CD4-positive, alpha-beta T cell treated with Interleukin-21 for 1 hour (primary cell): ENCODE data around the gene PRSS16.
"Not testable (repeated sequence)": the region's sequence is repeated elsewhere in the genome, so short reads cannot be mapped to it uniquely, and the experiment has no call there.

ENCODE experiments used
- DNase-seq: peaks from one replicate; pipeline ENCODE4 v3.0.0-alpha.2; 2020

PRSS16 gene

GRCh38 chr6:27248783-27249182, 1.3 kb downstream of the PRSS16 start:
- no peak for DNase-seq

GRCh38 chr6:27250277-27251111, 3.0 kb downstream of the PRSS16 start:
- DNase-seq: no peak

- peak; percentile 67 for DNase-seq
Observed at GRCh38 chr6:27251112-27251605, 3.7 kb downstream of the PRSS16 start.

- peak; percentile 75 for DNase-seq
Observed at GRCh38 chr6:27251606-27252251, 4.2 kb downstream of the PRSS16 start.

GRCh38 chr6:27254566-27254965, 7.1 kb downstream of the PRSS16 start:
- DNase-seq: no peak

GRCh38 chr6:27255866-27256265, 8.4 kb downstream of the PRSS16 start:
- DNase-seq: no peak

GRCh38 chr6:27260369-27260768, 12.9 kb downstream of the PRSS16 start:
- DNase-seq: no peak

GRCh38 chr6:27260836-27261375, 13.4 kb downstream of the PRSS16 start:
- DNase-seq: no peak

- DNase-seq: no peak
Observed at GRCh38 chr6:27263886-27264285, 16.4 kb downstream of the PRSS16 start.

- not testable (repeated sequence) for DNase-seq
Observed at GRCh38 chr6:27267003-27267402, 19.5 kb downstream of the PRSS16 start.

- DNase-seq: no peak
Observed at GRCh38 chr6:27267857-27268434, 20.4 kb downstream of the PRSS16 start.

GRCh38 chr6:27268803-27269202, 21.3 kb downstream of the PRSS16 start:
- no peak for DNase-seq

- no peak for DNase-seq
Observed at GRCh38 chr6:27273783-27274182, 26.3 kb downstream of the PRSS16 start.

GRCh38 chr6:27275025-27275956, 27.8 kb downstream of the PRSS16 start:
- DNase-seq: no peak

GRCh38 chr6:27279513-27280063, 32.1 kb downstream of the PRSS16 start:
- DNase-seq: no peak

- DNase-seq: peak; percentile 22
Observed at GRCh38 chr6:27280064-27280539, 32.6 kb downstream of the PRSS16 start.

GRCh38 chr6:27280540-27281000, 33.1 kb downstream of the PRSS16 start:
- no peak for DNase-seq

GRCh38 chr6:27281105-27281539, 33.6 kb downstream of the PRSS16 start:
- DNase-seq: no peak

GRCh38 chr6:27281569-27281968, 34.1 kb downstream of the PRSS16 start:
- DNase-seq: no peak

GRCh38 chr6:27283279-27283678, 35.8 kb downstream of the PRSS16 start:
- DNase-seq: no peak

GRCh38 chr6:27286141-27286540, 38.6 kb downstream of the PRSS16 start:
- DNase-seq: no peak

- no peak for DNase-seq
Observed at GRCh38 chr6:27287751-27288135, 40.2 kb downstream of the PRSS16 start.
